ENCODE measurements around the gene FAM20C.
"Not testable (repeated sequence)": the region's sequence is repeated elsewhere in the genome, so short reads cannot be mapped to it uniquely, and the experiment has no call there.

FAM20C gene

GRCh38 chr7:193481-194251 is 1.3 kb downstream of the FAM20C start:
- no peak for DNase-seq

GRCh38 chr7:194252-195009 is 2.1 kb downstream of the FAM20C start:
- DNase-seq = no peak

DNA sequence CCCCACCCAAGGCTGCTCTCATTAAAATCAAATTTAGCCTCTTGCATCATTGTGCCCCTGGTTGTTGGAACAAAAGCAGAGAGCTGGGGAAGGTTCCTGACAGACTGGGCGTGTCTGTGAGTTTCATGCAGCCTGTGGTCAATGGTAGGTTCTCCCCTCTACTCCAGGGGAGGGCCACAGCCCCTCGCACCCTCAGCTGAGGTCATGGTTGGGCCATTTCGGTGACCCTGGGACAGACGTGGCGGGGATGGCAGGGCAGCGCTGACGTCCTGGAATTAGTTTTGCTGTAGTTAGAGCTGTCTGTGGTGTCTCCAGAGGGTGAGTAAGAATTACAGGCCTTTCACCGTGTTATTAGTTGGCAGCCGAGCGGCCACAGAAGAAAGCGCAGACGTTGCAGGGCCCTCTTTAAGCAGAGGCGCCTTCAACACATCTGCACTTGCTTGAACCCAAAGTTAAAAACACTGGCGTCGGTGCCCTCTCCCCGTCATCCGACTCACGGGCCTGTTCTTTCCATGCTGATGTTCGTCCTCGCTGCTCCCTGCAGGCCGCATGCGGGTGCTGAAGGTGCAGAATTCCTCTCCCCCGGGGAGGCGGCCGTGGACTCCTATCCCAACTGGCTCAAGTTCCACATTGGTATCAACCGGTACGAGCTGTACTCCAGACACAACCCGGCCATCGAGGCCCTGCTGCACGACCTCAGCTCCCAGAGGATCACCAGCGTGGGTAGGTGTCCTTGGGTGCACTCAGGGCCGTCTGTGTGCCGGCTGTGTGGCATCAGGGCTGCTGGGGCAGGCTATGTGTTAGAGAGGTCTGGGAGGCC is 2.8 kb downstream of the FAM20C start:
- DNase-seq = no peak

DNA sequence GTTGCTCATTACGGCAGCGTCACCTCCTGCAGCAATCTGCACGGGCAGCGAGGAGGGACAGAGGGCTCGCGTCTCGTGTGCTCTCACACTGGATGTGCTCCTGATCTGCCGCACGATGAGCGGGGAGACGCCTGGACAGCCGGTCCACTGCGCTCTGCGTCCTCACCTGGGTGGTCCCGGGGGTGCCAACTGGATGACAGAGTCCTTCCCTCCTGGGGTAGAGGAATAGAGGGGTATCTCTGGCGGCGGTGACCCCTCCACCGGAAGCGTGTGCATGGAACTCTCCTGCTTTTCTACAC is 3.4 kb downstream of the FAM20C start:
- DNase-seq = no peak

- DNase-seq = no peak
These were observed 3.9 kb downstream of the FAM20C start for GRCh38 chr7:196283-196682.

GRCh38 chr7:196778-197321 is 4.5 kb downstream of the FAM20C start:
- DNase-seq = no peak

- DNase-seq = no peak
These were observed 5.3 kb downstream of the FAM20C start for GRCh38 chr7:197413-198335.

- no peak for DNase-seq
These were observed 7.3 kb downstream of the FAM20C start for GRCh38 chr7:199483-200249.

DNA sequence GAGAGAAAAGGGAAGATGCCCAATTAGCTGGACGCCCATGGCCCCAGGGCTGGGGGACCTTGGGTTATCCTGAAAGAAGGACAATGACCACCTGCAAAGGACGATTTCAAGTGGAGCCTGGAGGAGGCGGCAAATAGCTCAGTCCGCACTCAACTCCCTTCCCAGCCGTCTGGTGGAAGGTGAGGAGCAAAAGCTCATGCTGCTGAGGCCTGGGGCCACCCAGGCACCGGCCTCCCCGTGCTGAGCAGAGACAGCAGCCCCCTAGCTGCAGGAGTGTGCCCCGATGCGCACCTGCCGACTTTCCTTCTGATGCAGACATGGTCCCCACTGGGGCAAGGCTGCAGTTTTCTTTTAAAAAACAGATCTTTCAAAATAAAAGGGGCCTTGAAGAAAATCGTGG is 7.9 kb downstream of the FAM20C start:
- no peak for DNase-seq

DNA sequence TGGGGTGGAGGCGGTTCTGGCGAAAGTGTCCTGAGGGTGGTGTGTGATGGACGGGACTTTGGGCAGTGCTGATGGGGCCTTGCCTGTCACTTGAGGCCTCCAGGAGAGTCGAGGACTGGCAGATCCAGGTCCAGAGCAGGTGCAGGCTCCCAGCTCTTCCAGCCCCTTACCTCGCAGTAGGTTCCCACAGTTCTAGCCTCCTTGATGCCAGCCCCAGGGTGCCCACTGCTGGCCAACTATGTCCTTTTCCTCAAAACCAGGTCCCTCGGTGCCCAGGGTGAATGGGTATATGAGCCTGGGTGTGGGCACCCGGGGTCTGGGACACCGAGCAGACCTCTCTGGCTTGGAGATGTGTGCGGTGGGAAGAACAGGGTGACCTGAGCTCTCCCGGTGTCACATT is 8.3 kb downstream of the FAM20C start:
- no peak for DNase-seq

DNA sequence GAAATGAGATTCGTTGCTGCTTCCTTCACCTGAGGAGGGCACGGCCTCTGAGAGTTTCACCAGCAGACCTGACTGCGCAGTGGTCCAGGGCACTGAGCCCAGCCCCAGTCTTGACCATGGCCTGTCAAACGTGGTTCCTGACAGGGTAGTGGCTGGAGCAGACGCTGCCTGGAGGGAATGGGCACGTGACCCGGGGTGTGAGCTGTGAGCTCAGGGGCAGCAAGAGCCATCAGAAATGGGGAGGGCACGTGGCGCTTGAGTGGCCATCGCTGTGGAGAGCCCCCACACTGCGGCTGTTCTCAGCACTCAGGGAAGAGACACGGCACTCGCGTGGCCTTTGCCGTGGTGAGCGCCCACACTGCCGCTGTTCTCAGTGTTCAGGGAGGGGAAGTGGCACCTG is 12.0 kb downstream of the FAM20C start:
- DNase-seq = no peak

- DNase-seq = no peak
These were observed 13.0 kb downstream of the FAM20C start for GRCh38 chr7:205115-206010.

GRCh38 chr7:206351-206750 is 14.0 kb downstream of the FAM20C start:
- not testable (repeated sequence) for DNase-seq

DNA sequence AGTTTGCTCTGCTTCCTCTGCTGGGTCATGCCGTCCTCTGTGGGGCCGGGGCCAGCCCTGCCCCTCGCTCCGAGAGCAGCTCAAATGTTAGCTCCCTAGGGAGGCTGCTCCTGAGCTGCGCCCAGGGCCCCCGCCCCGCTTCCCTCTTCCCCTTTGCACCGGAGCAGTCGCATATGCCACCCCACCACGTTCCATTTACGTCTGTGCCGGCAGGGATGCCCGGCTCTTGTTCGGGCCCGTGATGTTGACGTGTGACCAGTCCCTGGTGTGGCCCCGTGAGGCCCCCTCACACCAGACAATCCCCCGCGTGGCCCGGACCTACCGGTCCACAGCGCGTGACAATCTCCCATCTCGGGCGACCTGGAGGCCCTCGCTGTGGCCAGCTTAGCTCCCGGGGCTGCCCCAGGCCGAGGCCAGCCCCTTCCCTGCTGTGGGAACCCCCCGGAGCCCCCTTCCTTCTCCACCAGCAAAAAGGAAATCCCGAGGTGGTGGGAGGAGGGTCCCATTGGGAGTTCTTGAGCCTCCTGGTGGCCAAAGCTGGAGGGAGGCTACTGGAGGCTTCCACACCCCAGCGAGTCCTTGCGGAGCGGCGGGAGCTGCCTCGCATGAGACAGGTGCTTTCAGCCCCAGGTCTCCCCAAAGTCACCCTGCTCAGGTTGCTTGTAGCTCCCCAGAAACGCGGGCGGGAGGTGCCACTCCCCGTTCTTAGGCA is 15.2 kb downstream of the FAM20C start:
- no peak for DNase-seq

GRCh38 chr7:208130-208673 is 15.8 kb downstream of the FAM20C start:
- no peak for DNase-seq

DNA sequence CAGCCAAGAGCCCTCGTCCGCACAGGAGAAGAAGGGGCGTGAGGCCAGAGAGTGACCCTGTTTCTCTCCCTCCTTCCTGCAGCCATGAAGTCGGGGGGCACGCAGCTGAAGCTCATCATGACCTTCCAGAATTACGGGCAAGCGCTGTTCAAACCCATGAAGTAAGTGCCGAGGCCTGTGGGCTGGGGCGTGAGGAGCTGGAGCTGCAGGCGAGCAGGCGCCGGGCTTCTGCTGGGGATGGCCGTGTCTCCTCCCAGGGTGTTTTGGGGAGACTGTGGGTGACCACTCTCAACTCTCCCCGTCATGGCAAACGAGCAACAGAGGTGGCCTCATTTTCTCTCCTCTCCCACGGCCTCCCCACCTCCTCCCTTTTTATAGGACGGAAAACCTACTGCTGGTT is 16.4 kb downstream of the FAM20C start:
- no peak for DNase-seq

DNA sequence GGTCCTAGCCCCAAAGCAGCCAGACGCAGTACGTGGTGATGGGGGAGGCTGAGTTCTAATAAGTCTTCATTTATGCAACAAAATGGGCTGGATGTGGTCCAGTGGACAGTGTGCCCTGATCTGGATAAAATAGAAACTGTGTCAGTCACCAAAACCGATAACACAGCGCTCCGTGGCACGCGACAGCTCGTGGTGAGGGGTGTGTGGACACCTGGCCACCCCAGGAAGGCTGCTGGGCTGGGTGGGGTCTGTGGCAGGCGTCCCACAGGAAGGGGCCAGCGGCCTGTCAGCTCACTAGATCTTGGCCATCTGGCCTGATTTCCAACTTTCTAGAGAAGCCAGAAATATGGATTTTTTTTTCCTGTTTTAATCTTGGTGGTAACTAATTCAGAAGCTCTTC is 17.0 kb downstream of the FAM20C start:
- no peak for DNase-seq

DNA sequence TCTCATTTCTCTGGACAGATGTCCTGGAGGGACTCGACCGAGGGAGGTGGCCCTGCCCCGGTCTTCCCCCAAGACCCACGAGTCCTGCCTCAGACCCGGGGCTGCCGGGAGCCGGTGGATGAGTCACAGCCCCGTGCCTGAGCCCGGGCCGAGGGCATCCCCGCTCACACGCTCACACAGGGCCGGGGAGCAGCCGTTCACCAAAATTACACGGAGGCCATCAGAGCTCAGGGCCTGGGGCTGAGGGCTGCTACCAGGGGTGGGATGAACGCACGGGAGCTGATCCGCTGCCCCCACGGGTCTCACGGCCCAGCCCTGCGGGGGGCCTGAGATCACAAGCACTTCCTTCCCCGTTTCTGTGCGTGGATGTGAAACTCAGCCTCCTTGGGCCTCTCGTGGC is 17.5 kb downstream of the FAM20C start:
- no peak for DNase-seq

DNA sequence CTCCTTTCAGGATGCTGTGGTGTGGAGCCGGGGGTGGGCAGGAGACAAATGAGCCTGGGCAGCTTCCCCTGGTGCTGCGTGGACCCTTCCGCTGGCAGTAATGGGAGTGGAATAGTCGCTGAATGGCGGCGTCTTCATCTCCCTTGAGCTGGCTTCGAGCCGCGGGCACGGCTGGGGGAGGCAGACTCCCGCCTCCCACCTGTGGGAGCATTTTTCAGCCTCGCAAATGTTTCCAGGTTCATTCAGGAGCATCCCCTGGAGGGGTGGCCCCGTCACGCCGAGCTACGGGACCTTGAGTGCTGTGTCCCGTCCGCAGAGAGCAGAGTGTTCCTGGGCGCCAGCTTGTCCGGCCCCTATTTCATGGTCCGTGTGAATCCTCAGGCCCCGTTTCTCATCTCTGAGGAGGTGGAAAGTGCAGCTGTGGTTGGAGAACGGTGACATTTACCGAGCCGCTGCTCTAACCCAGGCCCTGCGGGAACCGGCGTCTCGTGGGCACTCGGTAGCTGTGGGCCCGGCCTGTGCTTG is 18.1 kb downstream of the FAM20C start:
- no peak for DNase-seq

Measured in OCI-M1 (cell line).